Measurements from ENCODE around the gene NUP214. TPM values are rescaled to one million over a fixed set of nuclear protein-coding genes. Genes with fewer than 3 reads are reported as not detected.

The NUP214 gene
- total RNA-seq, 4 donors from 2014 or later, result 17.4 to 45.4 (median 31.1) TPM

- TF ChIP-seq POLR2A (IDR thresholded peaks at IDR 0.05), result no peak
- TF ChIP-seq, protein P1, sequence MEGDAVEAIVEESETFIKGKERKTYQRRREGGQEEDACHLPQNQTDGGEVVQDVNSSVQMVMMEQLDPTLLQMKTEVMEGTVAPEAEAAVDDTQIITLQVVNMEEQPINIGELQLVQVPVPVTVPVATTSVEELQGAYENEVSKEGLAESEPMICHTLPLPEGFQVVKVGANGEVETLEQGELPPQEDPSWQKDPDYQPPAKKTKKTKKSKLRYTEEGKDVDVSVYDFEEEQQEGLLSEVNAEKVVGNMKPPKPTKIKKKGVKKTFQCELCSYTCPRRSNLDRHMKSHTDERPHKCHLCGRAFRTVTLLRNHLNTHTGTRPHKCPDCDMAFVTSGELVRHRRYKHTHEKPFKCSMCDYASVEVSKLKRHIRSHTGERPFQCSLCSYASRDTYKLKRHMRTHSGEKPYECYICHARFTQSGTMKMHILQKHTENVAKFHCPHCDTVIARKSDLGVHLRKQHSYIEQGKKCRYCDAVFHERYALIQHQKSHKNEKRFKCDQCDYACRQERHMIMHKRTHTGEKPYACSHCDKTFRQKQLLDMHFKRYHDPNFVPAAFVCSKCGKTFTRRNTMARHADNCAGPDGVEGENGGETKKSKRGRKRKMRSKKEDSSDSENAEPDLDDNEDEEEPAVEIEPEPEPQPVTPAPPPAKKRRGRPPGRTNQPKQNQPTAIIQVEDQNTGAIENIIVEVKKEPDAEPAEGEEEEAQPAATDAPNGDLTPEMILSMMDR (IDR thresholded peaks at IDR 0.05), result no peak
- no peaks in the 10 kb centered on the region for H3K9me3 ChIP-seq
Observed at GRCh38 chr9:131081868-131082267, 43.5 kb upstream of the NUP214 start.

GRCh38 chr9:131082774-131083512 lies 42.4 kb upstream of the NUP214 start:
- no peaks in the 10 kb centered on the region for H3K4me1 ChIP-seq
- no peaks in the 10 kb centered on the region for H3K9me3 ChIP-seq
- intact Hi-C loops (cut with DNase I), result no loop called here
- no peak overlapping the region for H3K4me3 ChIP-seq
- TF ChIP-seq POLR2A (IDR thresholded peaks at IDR 0.05), result no peak
- TF ChIP-seq, protein P1 (IDR thresholded peaks at IDR 0.05), result no peak
- DNase-seq, result no peak
- peaks cover 0 to 16% (median 0%) of the 10 kb centered on the region in 4 donors for H3K27me3 ChIP-seq
- H3K36me3 ChIP-seq, result no peaks in the 10 kb centered on the region
- no peak overlapping the region for H3K27ac ChIP-seq
- WGBS, 2 donors, result 50 to 56% methylated on average over 8 of the region's 11 CpGs

More at GRCh38 chr9:131081868-131082267, 43.5 kb upstream of the NUP214 start:
- Histone ChIP-seq H3K36me3 (no peaks in the 10 kb centered on the region), H3K27me3 (peaks cover 0 to 10% (median 0%) of the 10 kb centered on the region in 4 donors), H3K4me1 (no peaks in the 10 kb centered on the region), H3K27ac (no peak overlapping the region), H3K4me3 (no peak overlapping the region)
- intact Hi-C loops (cut with DNase I), result no loop called here
- WGBS, 2 donors, result 95 to 98% methylated on average over 5 of the region's 9 CpGs
- no peak for DNase-seq

GRCh38 chr9:131084661-131085369 lies 40.6 kb upstream of the NUP214 start:
- Histone ChIP-seq H3K27me3 (peaks cover 0 to 16% (median 0%) of the 10 kb centered on the region in 4 donors), H3K4me3 (no peak overlapping the region), H3K36me3 (no peaks in the 10 kb centered on the region), H3K4me1 (no peaks in the 10 kb centered on the region), H3K27ac (no peak overlapping the region), H3K9me3 (no peaks in the 10 kb centered on the region)
- DNase-seq, result no peak
- WGBS, 2 donors, result 65 to 66% methylated on average over 8 of the region's 8 CpGs
- TF ChIP-seq, protein P1 (IDR thresholded peaks at IDR 0.05), result no peak
- TF ChIP-seq POLR2A (IDR thresholded peaks at IDR 0.05), result no peak
- intact Hi-C loops (cut with DNase I), result no loop called here

- Histone ChIP-seq H3K27ac (no peak overlapping the region), H3K36me3 (no peaks in the 10 kb centered on the region), H3K9me3 (no peaks in the 10 kb centered on the region), H3K27me3 (peaks cover 0 to 16% (median 0%) of the 10 kb centered on the region in 4 donors), H3K4me3 (no peak overlapping the region), H3K4me1 (no peaks in the 10 kb centered on the region)
- DNase-seq, result no peak
- intact Hi-C loops (cut with DNase I), result no loop called here
- TF ChIP-seq POLR2A (IDR thresholded peaks at IDR 0.05), result no peak
- TF ChIP-seq, protein P1 (IDR thresholded peaks at IDR 0.05), result no peak
- 76 to 78% methylated on average over 10 to 15 of the region's 23 CpGs for WGBS, 2 donors
Observed at GRCh38 chr9:131085370-131086122, 39.8 kb upstream of the NUP214 start.
